Lung (tissue), 12 donors: ENCODE measurements around the gene SHCBP1L. TPM values are rescaled to one million over a fixed set of nuclear protein-coding genes. Genes with fewer than 3 reads are reported as not detected.

ENCODE experiments used
- ATAC-seq: fragments of 200-7000 bp; cut with Tn5 transposase; one replicate; pipeline ENCODE4 v1.9.1; 2020; ENCODE audit warnings: moderate number of reproducible peaks; ENCODE audit not compliant: insufficient read depth, low FRiP score
- DNase-seq, 3 donors: peaks; one replicate each; pipeline ENCODE4 v3.0.0-alpha.2; 2013 to 2017
- H3K27ac ChIP-seq, 2 donors: one replicate each; pipeline ENCODE4 v1.5.1; 2013; ENCODE audit warnings: mild to moderate bottlenecking in 2 of 2, moderate library complexity in 2 of 2, control low read depth in 1 of 2, inconsistent platforms in 1 of 2, low read depth in 1 of 2, low read length in 1 of 2
- H3K27me3 ChIP-seq, 3 donors: one replicate each; pipeline ENCODE4 v1.5.1; 2013; ENCODE audit warnings: low read length in 2 of 3; ENCODE audit not compliant: control insufficient read depth in 3 of 3, insufficient read depth in 3 of 3
- H3K36me3 ChIP-seq, 4 donors: one replicate each; pipeline ENCODE4 v1.5.1; 2013; ENCODE audit warnings: low read length in 4 of 4, mild to moderate bottlenecking in 1 of 4, moderate library complexity in 1 of 4; ENCODE audit not compliant: control insufficient read depth in 4 of 4, insufficient read depth in 4 of 4
- H3K4me1 ChIP-seq, 5 donors: one replicate each; pipeline ENCODE4 v1.5.1; 2013; ENCODE audit warnings: low read length in 5 of 5, mild to moderate bottlenecking in 2 of 5, moderate library complexity in 1 of 5; ENCODE audit not compliant: control insufficient read depth in 5 of 5, insufficient read depth in 5 of 5
- H3K4me3 ChIP-seq: one replicate; pipeline ENCODE4 v1.5.1; 2013; ENCODE audit warnings: mild to moderate bottlenecking, control low read depth, moderate library complexity
- H3K9ac ChIP-seq, 2 donors: one replicate each; pipeline ENCODE4 v1.5.1; 2013; ENCODE audit warnings: low read length in 2 of 2, control low read depth in 1 of 2; ENCODE audit not compliant: insufficient read depth in 1 of 2
- H3K9me3 ChIP-seq, 4 donors: one replicate each; pipeline ENCODE4 v1.5.1; 2013; ENCODE audit warnings: low read length in 3 of 4, mild to moderate bottlenecking in 1 of 4, moderate library complexity in 1 of 4; ENCODE audit not compliant: control insufficient read depth in 4 of 4, insufficient read depth in 3 of 4
- WGBS, 2 donors: extraction: QIAGEN DNeasy Blood & Tissue Kit; methylation state at CpG; one replicate each; pipeline ENCODE4 v1.1.7; 2013; 5-methylcytosine and 5-hydroxymethylcytosine counted together
- polyA plus RNA-seq, 2 donors: library from polyadenylated mRNA; stranded (reverse); fragments of 200-250 nt; gene quantifications; one replicate each; pipeline ENCODE4 v1.2.1, GENCODE V29; 2013
- total RNA-seq, 2 donors: library from RNA; depleted of rRNA in 1 of 2; stranded (reverse); fragments of >200 nt in 1 of 2; gene quantifications; one replicate each; pipeline ENCODE4 v1.2.1, GENCODE V29; 2014 to 2021
- TF ChIP-seq, protein P1 (sequence below): IDR thresholded peaks from 2 replicates; pipeline ENCODE4 v1.5.1; 2012; ENCODE audit warnings: mild to moderate bottlenecking; ENCODE audit errors: control extremely low read depth, extremely low read depth
- donor health status: control.
- donor health status: control.
- donor health status: Bipolar disorder and iron deficiency.
- donor health status: healthy.
- donor health status: DM: yes; HTN: yes; CAD: no.

The SHCBP1L gene
- total and polyA plus RNA-seq, 4 donors: not detected

DNA sequence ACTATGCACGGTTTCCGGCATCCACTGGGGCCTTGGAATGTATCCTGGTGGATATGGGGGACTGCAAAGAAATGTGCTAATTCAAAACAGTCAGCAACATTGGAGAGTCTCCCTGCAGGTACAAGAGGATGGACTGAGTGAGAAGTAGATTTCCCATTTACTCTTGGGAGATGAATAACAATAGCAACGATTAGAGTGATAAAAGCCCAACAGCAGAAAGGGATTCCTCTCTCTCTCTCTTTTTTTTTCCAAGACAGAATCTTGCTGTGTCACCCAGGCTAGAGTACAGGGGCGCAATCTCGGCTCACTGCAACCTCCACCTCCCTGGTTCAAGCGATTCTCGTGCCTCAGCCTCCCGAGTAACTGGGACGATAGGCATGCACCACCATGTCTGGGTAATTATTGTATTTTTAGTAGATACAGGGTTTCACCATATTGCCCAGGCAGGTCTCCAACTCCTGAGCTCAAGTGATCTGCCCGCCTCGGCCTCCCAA lies 5.0 kb upstream of the SHCBP1L start:
- H3K9me3 ChIP-seq: peaks cover 0 to 1% (median 0%) of the 10 kb centered on the region in 4 donors
- no peak overlapping the region for H3K4me3 ChIP-seq
- no peak overlapping the region for H3K9ac ChIP-seq
- 86 to 88% methylated on average over 11 of the region's 11 CpGs for WGBS, 2 donors
- H3K4me1 ChIP-seq: peaks cover 0 to 3% (median 0%) of the 10 kb centered on the region in 5 donors
- H3K36me3 ChIP-seq: no peaks in the 10 kb centered on the region
- no peak overlapping the region for H3K27ac ChIP-seq
- H3K27me3 ChIP-seq: no peaks in the 10 kb centered on the region
- ATAC-seq (no peak), DNase-seq (no peak)
- TF ChIP-seq, protein P1, sequence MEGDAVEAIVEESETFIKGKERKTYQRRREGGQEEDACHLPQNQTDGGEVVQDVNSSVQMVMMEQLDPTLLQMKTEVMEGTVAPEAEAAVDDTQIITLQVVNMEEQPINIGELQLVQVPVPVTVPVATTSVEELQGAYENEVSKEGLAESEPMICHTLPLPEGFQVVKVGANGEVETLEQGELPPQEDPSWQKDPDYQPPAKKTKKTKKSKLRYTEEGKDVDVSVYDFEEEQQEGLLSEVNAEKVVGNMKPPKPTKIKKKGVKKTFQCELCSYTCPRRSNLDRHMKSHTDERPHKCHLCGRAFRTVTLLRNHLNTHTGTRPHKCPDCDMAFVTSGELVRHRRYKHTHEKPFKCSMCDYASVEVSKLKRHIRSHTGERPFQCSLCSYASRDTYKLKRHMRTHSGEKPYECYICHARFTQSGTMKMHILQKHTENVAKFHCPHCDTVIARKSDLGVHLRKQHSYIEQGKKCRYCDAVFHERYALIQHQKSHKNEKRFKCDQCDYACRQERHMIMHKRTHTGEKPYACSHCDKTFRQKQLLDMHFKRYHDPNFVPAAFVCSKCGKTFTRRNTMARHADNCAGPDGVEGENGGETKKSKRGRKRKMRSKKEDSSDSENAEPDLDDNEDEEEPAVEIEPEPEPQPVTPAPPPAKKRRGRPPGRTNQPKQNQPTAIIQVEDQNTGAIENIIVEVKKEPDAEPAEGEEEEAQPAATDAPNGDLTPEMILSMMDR: no peak

- H3K4me1 ChIP-seq: peaks cover 0 to 7% (median 0%) of the 10 kb centered on the region in 5 donors
- H3K36me3 ChIP-seq: no peaks in the 10 kb centered on the region
- DNase-seq (no peak), ATAC-seq (no peak)
- no peak overlapping the region for H3K9ac ChIP-seq
- H3K9me3 ChIP-seq: peaks cover 0 to 3% (median 0%) of the 10 kb centered on the region in 4 donors
- no peak overlapping the region for H3K27ac ChIP-seq
- no peak overlapping the region for H3K4me3 ChIP-seq
- TF ChIP-seq, protein P1: no peak
- WGBS, 2 donors: 90 to 95% methylated on average over 2 of the region's 2 CpGs
- peaks cover 0 to 6% (median 4%) of the 10 kb centered on the region in 3 donors for H3K27me3 ChIP-seq
Observed at GRCh38 chr1:182956708-182957365, 3.9 kb upstream of the SHCBP1L start.

DNA sequence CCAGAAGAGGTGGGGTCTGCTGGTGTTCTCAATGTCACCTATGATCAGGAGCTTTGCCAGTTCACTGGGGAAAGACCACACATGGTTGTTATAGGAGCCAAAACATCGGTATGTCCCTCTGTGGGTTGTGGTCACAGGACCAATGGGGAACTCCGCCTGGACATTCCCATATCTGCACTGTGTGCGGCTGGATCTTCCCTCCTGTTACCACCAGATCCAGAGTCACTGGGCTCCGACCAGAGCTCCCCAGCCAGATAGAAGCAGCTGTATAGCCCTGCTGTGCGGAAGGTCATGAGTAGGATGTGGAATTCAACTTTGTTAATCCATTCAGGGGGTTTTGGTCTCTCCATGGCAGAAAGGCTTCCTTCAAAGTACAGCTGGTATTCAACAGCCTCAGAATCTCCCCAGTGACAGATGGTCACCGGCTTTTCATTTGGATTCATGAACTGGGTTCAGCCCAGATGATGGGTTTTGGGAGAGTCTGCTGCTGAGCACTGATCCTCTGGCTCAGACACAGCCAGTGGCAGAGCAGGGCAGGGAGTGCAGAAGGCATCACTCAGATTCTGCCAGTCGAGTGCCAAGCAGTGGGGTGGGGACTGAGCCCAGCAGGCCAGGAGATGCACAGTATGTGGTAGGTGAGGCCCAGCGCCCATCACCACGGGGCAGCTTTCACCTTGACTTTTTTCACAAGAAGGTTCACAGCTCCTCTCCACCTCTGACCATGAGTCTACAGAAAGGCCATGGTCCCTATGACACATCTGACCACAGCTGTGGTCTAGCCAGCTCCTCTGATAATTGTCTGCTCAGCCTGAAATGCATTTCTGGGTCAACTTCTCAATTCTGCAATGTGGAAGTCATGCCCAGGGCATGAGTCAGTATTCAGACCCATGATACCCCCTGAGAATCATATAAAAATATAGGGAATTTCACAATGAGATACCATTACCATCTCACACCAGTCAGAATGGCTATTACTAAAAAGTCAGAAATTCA lies 2.9 kb upstream of the SHCBP1L start:
- ATAC-seq: no peak
- H3K36me3 ChIP-seq: no peaks in the 10 kb centered on the region
- H3K9me3 ChIP-seq: peaks cover 0 to 3% (median 0%) of the 10 kb centered on the region in 4 donors
- peaks cover 0 to 7% (median 0%) of the 10 kb centered on the region in 5 donors for H3K4me1 ChIP-seq
- peaks cover 0 to 6% (median 4%) of the 10 kb centered on the region in 3 donors for H3K27me3 ChIP-seq
- DNase-seq: no peak
- no peak overlapping the region for H3K4me3 ChIP-seq
- no peak overlapping the region for H3K27ac ChIP-seq
- TF ChIP-seq, protein P1: no peak
- H3K9ac ChIP-seq: no peak overlapping the region
- 92% methylated on average over 9 of the region's 9 CpGs for WGBS, 2 donors
